Mesodermal cell (in vitro differentiated cells): Measurements from ENCODE around the gene FAM117B. TPM values are rescaled to one million over a fixed set of nuclear protein-coding genes. Genes with fewer than 3 reads are reported as not detected.
A peak's percentile ranks its signal among the peaks of the same experiment; 100 is the strongest.

Experiments used
- H3K27ac ChIP-seq: 2 replicates; pipeline ENCODE4 v1.7.0; 2013; ENCODE audit warnings: mild to moderate bottlenecking, low read depth, low read length, moderate library complexity; ENCODE audit not compliant: severe bottlenecking
- H3K36me3 ChIP-seq: 2 replicates; pipeline ENCODE4 v1.7.1; 2013; ENCODE audit warnings: mild to moderate bottlenecking, low read length, moderate library complexity; ENCODE audit not compliant: control insufficient read depth, insufficient read depth
- H3K4me1 ChIP-seq: one replicate; pipeline ENCODE4 v1.7.1; 2013; ENCODE audit warnings: mild to moderate bottlenecking, low read length; ENCODE audit not compliant: insufficient read depth, control insufficient read depth, poor library complexity, severe bottlenecking
- H3K4me3 ChIP-seq: 2 replicates; pipeline ENCODE4 v1.7.0; 2013; ENCODE audit warnings: low read length, control low read depth, mild to moderate bottlenecking; ENCODE audit not compliant: insufficient read depth, poor library complexity, severe bottlenecking; ENCODE audit errors: extremely low read depth
- H3K9me3 ChIP-seq: 2 replicates; pipeline ENCODE4 v1.7.1; 2013; ENCODE audit warnings: mild to moderate bottlenecking, low read length, moderate library complexity; ENCODE audit not compliant: control insufficient read depth
- WGBS, 2 experiments: methylation state at CpG; one replicate each; pipeline ENCODE4 v1.1.5; 2013; ENCODE audit warnings: missing lambda C conversion rate in 2 of 2; ENCODE audit not compliant: insufficient coverage in 2 of 2; 5-methylcytosine and 5-hydroxymethylcytosine counted together
- polyA plus RNA-seq, 2 experiments: library from polyadenylated mRNA; stranded (reverse); fragments of 50-300 nt; gene quantifications; one replicate each; pipeline ENCODE4 v1.2.3, GENCODE V29; 2013

FAM117B gene
- 10.8 TPM for polyA plus RNA-seq (2013, experiment 1 of 2)
- polyA plus RNA-seq (2013, experiment 2 of 2), result 10.1 TPM

DNA sequence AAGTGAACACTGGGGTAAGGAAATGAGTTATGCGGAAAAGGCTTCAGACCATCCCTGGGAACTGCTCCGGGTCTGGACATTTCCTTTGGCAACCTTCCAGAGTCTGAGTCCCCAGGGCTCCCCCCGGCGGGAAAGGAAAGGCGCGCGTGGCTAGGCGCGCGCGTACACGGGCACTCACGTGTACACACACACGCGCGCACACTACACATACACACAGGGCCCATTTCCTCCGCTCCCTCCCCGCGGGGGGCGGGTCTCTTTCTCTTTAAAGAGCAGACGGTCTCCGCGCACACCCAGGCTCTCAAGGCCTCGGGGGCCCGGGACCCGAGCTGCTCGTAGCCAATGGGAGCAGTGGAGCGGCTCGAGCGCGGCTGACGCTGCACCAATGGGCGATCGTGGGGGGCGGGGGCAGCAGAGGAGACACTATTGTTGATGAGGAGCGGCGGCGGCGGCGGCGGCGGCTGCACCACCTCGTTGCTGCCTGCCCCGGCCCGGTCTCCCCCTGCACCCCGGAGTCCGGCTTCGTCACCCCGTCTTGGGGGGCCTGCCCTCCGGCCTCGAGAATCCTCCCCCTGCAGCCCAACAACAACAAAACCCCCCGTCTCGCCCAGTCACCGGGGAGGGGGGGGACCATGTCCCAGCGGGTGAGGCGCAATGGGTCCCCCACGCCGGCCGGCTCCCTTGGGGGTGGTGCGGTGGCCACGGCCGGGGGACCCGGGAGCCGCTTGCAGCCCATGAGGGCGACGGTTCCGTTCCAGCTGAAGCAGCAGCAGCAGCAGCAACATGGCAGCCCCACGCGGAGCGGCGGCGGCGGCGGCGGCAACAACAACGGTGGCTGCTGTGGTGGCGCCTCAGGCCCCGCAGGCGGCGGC, at the start of gene FAM117B:
Gene FAM117B, plus strand, starts transcription at position 414 of the 872 bp plus-strand sequence. Its CDS starts 219 bp downstream, at position 633.
- H3K4me3 ChIP-seq, result peak within 1 kb of the TSS; percentile 93
- 1% methylated on average over 39 to 53 of the region's 80 CpGs for whole genome bisulfite sequencing, 2 experiments
- H3K9me3 ChIP-seq, result no peaks in the 10 kb centered on the region
- peak within 1 kb of the TSS; percentile 83 for H3K27ac ChIP-seq
- no peaks in the 10 kb centered on the region for H3K36me3 ChIP-seq
- no peaks in the 10 kb centered on the region for H3K4me1 ChIP-seq

DNA sequence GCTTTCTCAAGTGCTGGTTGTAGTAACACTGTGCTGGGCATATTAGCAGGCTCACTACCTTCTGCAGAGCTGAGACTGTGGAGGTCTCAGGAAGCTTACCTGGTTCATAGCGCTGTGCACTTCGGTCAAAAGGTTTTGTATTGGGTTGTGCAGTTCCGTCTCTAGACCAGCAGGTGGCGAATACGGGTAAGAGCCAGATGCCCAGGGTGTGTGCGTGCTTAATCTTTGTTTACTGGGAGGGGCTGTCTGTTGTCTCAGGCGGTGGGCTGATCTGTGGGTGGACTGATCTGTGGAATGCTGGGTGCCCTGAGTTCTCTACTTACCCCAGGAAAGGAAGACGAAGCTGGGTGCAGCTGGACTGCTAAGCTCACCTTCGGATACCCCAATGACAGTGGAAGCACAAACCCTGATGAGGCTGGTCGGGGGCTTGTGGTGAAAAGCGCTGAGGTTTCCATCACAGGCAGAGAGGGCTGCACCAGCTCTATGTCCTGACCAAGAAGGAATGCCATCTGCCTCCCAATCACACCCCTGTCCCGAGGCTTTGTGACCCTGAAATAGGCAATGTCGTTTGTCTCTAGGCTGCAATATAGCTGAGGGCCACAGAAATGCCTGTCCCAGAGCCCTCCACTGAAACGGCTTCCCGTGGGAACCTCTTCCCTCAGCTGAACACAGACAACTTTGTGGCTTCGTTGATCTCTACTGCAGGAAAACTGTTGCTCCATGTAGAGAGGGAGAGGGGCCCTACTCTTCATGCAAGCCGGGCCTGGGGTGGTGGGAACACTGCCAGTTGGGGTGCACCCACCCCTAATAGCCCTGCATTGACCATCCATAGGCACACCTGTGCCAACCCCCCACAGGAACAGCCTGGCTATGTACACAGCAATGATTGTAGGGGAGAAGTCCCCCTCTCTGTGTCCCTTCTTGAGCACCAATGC, 45.9 kb upstream of the FAM117B start:
- Histone ChIP-seq H3K27ac (no peak overlapping the region), H3K4me1 (no peaks in the 10 kb centered on the region), H3K36me3 (no peaks in the 10 kb centered on the region), H3K4me3 (no peak overlapping the region), H3K9me3 (no peaks in the 10 kb centered on the region)
- WGBS, 2 experiments, result 41 to 43% methylated on average over 15 of the region's 17 CpGs

DNA sequence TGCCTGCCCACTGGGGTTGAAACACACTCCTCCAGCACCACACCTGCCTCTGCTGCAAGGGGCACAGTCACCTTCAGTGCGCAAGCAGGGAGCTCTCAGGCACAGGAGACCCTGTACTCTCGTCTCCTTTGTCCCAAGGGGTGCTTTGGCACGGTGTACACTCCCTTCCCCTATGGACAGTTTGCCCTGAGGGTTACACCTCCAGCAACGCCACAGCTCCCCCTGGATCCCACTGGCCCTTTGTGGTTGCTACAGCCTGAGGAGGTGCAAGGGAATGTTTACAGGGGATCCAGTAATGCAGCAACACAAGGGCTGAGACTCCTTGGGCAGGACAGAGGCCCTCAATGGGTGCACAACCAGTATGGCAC, 45.2 kb upstream of the FAM117B start:
- 94% methylated on average over 4 of the region's 4 CpGs for WGBS, 2 experiments
- Histone ChIP-seq H3K36me3 (no peaks in the 10 kb centered on the region), H3K4me1 (no peaks in the 10 kb centered on the region), H3K9me3 (no peaks in the 10 kb centered on the region), H3K27ac (no peak overlapping the region), H3K4me3 (no peak overlapping the region)

DNA sequence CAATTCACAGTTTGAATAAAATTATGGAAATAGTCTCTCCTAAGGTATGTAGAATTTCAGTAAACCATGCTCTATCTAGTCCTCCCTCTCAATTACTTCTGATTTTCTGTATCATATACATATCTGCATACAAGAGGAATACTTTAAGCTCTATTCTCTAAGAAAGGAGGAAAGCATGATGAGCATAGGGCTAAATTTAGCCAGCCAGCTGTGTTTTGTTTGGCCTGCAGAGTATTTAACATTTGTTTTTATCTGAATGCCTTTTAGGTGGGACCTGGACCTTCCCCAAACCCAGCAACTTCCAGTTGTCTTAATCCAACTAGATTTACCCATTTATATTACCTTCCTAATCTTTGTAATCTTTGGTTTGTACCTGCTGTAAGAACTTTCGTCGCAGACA, 42.2 kb upstream of the FAM117B start:
- H3K4me1 ChIP-seq, result no peaks in the 10 kb centered on the region
- H3K4me3 ChIP-seq, result no peak overlapping the region
- no peaks in the 10 kb centered on the region for H3K36me3 ChIP-seq
- no peaks in the 10 kb centered on the region for H3K9me3 ChIP-seq
- WGBS, 2 experiments, result 94% methylated on average over 2 of the region's 2 CpGs; no CpG with 5 or more reads in 1 of the 2 experiments
- no peak overlapping the region for H3K27ac ChIP-seq

DNA sequence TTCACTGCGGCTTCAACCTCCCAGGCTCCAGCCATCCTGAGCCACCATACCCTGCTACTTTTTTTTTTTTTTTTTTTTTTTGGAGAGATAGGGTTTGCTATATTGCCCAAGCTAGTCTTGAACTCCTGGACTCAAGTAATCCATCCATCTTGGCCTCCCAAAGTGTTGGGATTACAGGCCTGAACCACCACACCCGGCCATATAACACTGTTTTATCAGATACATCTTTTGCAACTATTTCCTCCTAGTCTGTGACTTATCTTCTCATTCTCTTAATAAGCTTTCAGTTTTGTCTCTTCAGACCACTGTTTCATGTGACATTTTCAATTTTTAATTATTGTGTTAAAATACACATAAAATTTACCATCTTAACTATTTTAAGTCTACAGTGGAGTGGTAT, 35.7 kb upstream of the FAM117B start:
- H3K4me3 ChIP-seq, result no peak overlapping the region
- H3K4me1 ChIP-seq, result no peaks in the 10 kb centered on the region
- WGBS, 2 experiments, result 100% methylated on average over 1 of the region's 2 CpGs
- H3K36me3 ChIP-seq, result no peaks in the 10 kb centered on the region
- H3K9me3 ChIP-seq, result no peaks in the 10 kb centered on the region
- H3K27ac ChIP-seq, result no peak overlapping the region

DNA sequence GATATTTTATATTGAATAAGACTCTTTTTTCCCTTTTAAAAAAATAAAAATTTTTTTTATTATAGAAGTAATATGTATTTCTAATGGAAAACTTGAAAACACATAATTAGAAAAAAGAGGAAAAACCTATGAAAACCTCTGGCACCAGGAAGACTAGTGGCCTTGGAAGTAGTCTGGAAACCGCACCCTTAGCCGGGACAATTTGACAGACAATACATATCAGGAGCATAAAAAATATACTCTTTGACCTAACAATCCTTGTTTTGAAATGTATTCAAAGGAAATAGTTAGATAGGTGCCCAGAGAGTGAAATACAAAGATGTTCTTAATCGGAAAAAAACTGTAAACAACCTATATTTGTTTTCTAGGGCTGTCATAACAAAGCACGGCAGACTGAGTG, 34.9 kb upstream of the FAM117B start:
- Histone ChIP-seq H3K9me3 (no peaks in the 10 kb centered on the region), H3K4me3 (no peak overlapping the region), H3K27ac (no peak overlapping the region), H3K36me3 (no peaks in the 10 kb centered on the region), H3K4me1 (no peaks in the 10 kb centered on the region)
- WGBS, 2 experiments, result 88% methylated on average over 2 of the region's 4 CpGs; no CpG with 5 or more reads in 1 of the 2 experiments

DNA sequence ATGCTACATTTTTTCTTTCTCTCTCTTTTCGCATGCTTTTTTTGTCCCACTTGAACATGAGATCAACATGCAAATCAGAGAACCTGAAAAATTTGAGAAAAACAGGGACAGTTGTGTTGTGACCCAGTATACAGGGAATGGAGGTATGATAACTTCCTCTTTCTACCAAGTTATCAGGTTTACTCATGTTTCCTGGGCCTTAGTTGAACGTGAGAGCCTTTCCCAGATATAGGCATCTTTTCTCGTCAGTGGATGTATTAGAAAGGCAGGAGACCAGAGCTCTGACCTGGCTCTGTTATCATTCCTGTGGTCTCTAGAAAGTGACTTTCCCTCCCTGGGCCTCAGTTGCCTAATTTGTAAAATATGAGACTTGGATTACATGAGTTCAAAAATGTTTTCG, 30.1 kb upstream of the FAM117B start:
- Histone ChIP-seq H3K27ac (no peak overlapping the region), H3K4me1 (peaks cover 6% of the 10 kb centered on the region), H3K9me3 (no peaks in the 10 kb centered on the region), H3K4me3 (no peak overlapping the region), H3K36me3 (no peaks in the 10 kb centered on the region)
- 76 to 93% methylated on average over 2 of the region's 4 CpGs for WGBS, 2 experiments

DNA sequence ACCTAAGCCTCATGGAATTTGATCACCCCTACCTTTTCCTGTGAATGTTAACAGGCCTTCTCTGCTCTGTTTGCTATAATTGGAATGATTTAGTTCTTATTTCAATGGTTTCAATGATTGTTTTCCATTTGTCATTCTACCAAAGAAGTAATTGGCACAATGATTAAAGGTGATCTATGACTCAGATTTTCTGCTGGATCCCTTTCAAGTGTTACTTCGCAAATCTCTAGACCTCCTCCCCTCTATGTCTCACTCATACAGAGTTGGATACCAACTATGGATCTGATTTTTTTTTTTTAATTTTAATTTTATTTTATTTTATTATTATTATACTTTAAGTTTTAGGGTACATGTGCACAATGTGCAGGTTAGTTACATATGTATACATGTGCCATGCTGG, 29.6 kb upstream of the FAM117B start:
- no peak overlapping the region for H3K27ac ChIP-seq
- H3K36me3 ChIP-seq, result no peaks in the 10 kb centered on the region
- H3K9me3 ChIP-seq, result no peaks in the 10 kb centered on the region
- WGBS, 2 experiments, result no CpG with 5 or more reads among the region's 1 CpG
- H3K4me1 ChIP-seq, result peaks cover 11% of the 10 kb centered on the region
- H3K4me3 ChIP-seq, result no peak overlapping the region

DNA sequence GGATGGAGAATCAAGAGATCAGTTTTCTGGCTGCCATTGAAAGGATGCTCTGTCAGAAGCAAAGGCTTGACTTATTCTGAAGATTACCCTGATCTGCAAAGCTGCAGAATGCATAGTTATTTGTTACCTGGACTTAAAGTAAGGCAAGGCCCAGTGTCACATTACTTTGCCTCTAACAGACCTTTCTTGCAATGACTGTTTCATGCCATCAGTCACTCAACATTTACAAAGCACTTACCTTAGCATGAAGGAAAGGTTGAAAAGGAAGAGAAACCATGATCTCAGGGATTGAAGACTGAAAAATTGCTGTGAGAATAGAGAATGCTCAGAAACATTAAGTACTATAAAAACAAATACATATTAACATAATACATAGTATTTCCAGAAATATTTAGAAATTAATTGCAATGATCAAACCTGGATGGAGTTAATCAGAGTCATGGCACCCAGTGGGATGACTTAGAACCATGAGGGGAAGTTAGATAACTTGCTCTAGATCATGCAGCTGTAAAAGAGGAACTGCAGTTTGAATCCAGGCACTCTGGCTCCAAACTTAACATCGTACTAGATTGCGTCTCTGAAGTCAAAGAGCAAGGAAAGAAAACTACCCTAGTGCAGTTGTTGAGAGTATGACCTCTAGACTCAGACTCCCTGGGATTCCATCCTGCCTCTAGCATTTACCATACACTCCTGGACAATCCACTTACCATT, 26.5 kb upstream of the FAM117B start:
- H3K9me3 ChIP-seq, result no peaks in the 10 kb centered on the region
- 100% methylated on average over 2 of the region's 2 CpGs; no CpG with 5 or more reads in 1 of the 2 experiments for WGBS, 2 experiments
- no peak overlapping the region for H3K4me3 ChIP-seq
- H3K27ac ChIP-seq, result no peak overlapping the region
- H3K4me1 ChIP-seq, result peaks cover 21% of the 10 kb centered on the region
- no peaks in the 10 kb centered on the region for H3K36me3 ChIP-seq

DNA sequence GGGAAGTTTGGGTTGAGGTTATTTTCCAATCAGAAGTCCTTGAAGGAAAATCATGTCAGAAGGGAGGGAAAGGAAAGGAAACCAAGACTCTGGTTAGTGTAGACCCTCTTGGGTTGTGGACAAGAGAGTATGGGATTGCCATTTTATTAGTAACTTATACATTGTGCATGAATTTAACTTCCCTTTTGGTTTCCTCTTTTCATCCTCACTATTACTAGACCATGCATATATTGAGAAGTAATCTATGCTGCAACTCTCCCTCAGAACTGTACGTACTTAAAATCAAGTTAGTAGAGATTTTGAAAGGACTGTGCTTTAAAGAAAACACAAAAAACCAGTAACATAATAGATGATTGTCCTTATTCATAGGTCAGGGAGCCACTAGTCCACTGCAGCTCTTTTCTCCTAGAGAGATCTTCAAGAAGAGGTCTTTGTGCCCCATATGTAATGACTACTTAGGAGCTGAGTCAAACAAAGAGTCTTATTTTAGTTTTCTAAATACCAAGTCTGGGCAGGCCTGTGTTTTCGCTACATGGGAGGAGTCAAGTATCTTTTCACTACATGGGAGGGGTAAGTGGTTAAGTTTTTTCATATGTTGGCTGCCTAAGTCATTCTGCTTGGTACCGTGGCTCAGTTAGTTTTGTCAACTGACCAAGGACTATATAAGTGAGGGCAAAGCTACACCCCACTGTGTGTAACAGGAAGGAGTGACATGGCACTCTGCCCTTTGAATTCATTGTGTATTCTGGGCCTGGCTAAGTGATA, 25.2 kb upstream of the FAM117B start:
- no peaks in the 10 kb centered on the region for H3K9me3 ChIP-seq
- WGBS, 2 experiments, result 71 to 90% methylated on average over 1 to 2 of the region's 3 CpGs
- H3K4me3 ChIP-seq, result no peak overlapping the region
- H3K4me1 ChIP-seq, result peaks cover 21% of the 10 kb centered on the region
- H3K36me3 ChIP-seq, result no peaks in the 10 kb centered on the region
- H3K27ac ChIP-seq, result peak overlapping the region; percentile 83
